Neural cell (in vitro differentiated cells): Measurements from ENCODE around the gene FAF1.

Source experiments
- CTCF ChIP-seq: fragments of 450-650 bp; IDR thresholded peaks from 2 replicates; pipeline ENCODE4 v1.5.1; 2014; ENCODE audit warnings: antibody characterized with exemption, mild to moderate bottlenecking, moderate library complexity; ENCODE audit not compliant: poor library complexity, severe bottlenecking
- EP300 ChIP-seq: fragments of 450-650 bp; conservative IDR thresholded peaks from 2 replicates; pipeline ENCODE4 v1.6.1; 2014; ENCODE audit warnings: antibody characterized with exemption, mild to moderate bottlenecking, moderate library complexity; ENCODE audit not compliant: poor library complexity, severe bottlenecking
- RAD21 ChIP-seq: fragments of 450-650 bp; conservative IDR thresholded peaks from 2 replicates; pipeline ENCODE4 v1.6.1; 2014; ENCODE audit warnings: antibody characterized with exemption, mild to moderate bottlenecking, moderate library complexity

- no peak for TF ChIP-seq EP300
- no peak for TF ChIP-seq RAD21
- no peak for TF ChIP-seq CTCF
Observed at GRCh38 chr1:50531027-50531426, 429.0 kb downstream of the FAF1 start.
